ENCODE data around the gene PCSK6. TPM values are rescaled to one million over a fixed set of nuclear protein-coding genes. Genes with fewer than 3 reads are reported as not detected.

PCSK6 gene
- total and polyA plus RNA-seq, 2 experiments from 2014 or later, result 4.8 to 6.4 TPM

- no peaks in the 10 kb centered on the region for H3K36me3 ChIP-seq
- TF ChIP-seq CTCF (IDR thresholded peaks at IDR 0.05; ENCODE audit: low read depth, low read length), result no peak
- H3K27ac ChIP-seq, result no peak overlapping the region
- no peaks in the 10 kb centered on the region for H3K9me3 ChIP-seq (ENCODE audit: low read depth)
- H3K4me1 ChIP-seq (ENCODE audit: low read depth), result no peaks in the 10 kb centered on the region
- DNase-seq (ENCODE audit: low read depth in 1 of 2, low spot score in 1 of 2), result no peak
- H3K27me3 ChIP-seq, result no peaks in the 10 kb centered on the region
- no peak overlapping the region for H3K4me3 ChIP-seq
Observed at GRCh38 chr15:101372960-101373525, 116.5 kb downstream of the PCSK6 start.

- Histone ChIP-seq H3K36me3 (no peaks in the 10 kb centered on the region), H3K4me1 (ENCODE audit: low read depth) (no peaks in the 10 kb centered on the region), H3K27me3 (no peaks in the 10 kb centered on the region), H3K9me3 (ENCODE audit: low read depth) (no peaks in the 10 kb centered on the region), H3K4me3 (no peak overlapping the region), H3K27ac (no peak overlapping the region)
- peak in 1 of 2 donors; percentile 40 for DNase-seq (ENCODE audit: low read depth in 1 of 2, low spot score in 1 of 2)
- TF ChIP-seq CTCF (IDR thresholded peaks at IDR 0.05; ENCODE audit: low read depth, low read length), result no peak
Observed at GRCh38 chr15:101372149-101372577, 117.3 kb downstream of the PCSK6 start.

- H3K36me3 ChIP-seq, result no peaks in the 10 kb centered on the region
- no peaks in the 10 kb centered on the region for H3K4me1 ChIP-seq (ENCODE audit: low read depth)
- H3K4me3 ChIP-seq, result no peak overlapping the region
- no peak overlapping the region for H3K27ac ChIP-seq
- no peaks in the 10 kb centered on the region for H3K27me3 ChIP-seq
- no peak for DNase-seq (ENCODE audit: low read depth in 1 of 2, low spot score in 1 of 2)
- no peaks in the 10 kb centered on the region for H3K9me3 ChIP-seq (ENCODE audit: low read depth)
- TF ChIP-seq CTCF (IDR thresholded peaks at IDR 0.05; ENCODE audit: low read depth, low read length), result no peak
Observed at GRCh38 chr15:101371519-101371918, 118.0 kb downstream of the PCSK6 start.

- no peaks in the 10 kb centered on the region for H3K9me3 ChIP-seq (ENCODE audit: low read depth)
- H3K4me1 ChIP-seq (ENCODE audit: low read depth), result no peaks in the 10 kb centered on the region
- H3K27ac ChIP-seq, result no peak overlapping the region
- no peaks in the 10 kb centered on the region for H3K36me3 ChIP-seq
- no peak for TF ChIP-seq CTCF (IDR thresholded peaks at IDR 0.05; ENCODE audit: low read depth, low read length)
- no peak overlapping the region for H3K4me3 ChIP-seq
- no peak for DNase-seq (ENCODE audit: low read depth in 1 of 2, low spot score in 1 of 2)
- no peaks in the 10 kb centered on the region for H3K27me3 ChIP-seq
Observed at GRCh38 chr15:101371081-101371480, 118.4 kb downstream of the PCSK6 start.

- TF ChIP-seq CTCF (IDR thresholded peaks at IDR 0.05; ENCODE audit: low read depth, low read length), result no peak
- Histone ChIP-seq H3K27ac (no peak overlapping the region), H3K27me3 (no peaks in the 10 kb centered on the region), H3K4me3 (no peak overlapping the region), H3K36me3 (no peaks in the 10 kb centered on the region), H3K9me3 (ENCODE audit: low read depth) (no peaks in the 10 kb centered on the region), H3K4me1 (ENCODE audit: low read depth) (no peaks in the 10 kb centered on the region)
- DNase-seq (ENCODE audit: low read depth in 1 of 2, low spot score in 1 of 2), result no peak
Observed at GRCh38 chr15:101370330-101371024, 119.0 kb downstream of the PCSK6 start.

Measured in cardiac muscle cell (in vitro differentiated cells and primary cell).